Esophagus squamous epithelium (tissue), 4 donors: ENCODE measurements around the gene CFAP70.

ENCODE experiments used
- CTCF ChIP-seq, 6 experiments: fragments of 450-650 bp in 4 of 6; fragments of 200-600 bp in 2 of 6; sonication (generic) in 2 of 6; IDR thresholded peaks; one replicate each; pipeline ENCODE4 v1.5.1; 2016 to 2019; ENCODE audit warnings: antibody characterized with exemption in 6 of 6, mild to moderate bottlenecking in 4 of 6, moderate library complexity in 4 of 6
- POLR2A ChIP-seq, 4 donors: fragments of 450-650 bp; IDR thresholded peaks; one replicate each; pipeline ENCODE4 v1.6.1; 2017; ENCODE audit warnings: antibody characterized with exemption in 4 of 4, mild to moderate bottlenecking in 4 of 4, moderate library complexity in 3 of 4

- TF ChIP-seq CTCF (IDR thresholded peaks at IDR 0.05) (no peak), POLR2A (IDR thresholded peaks at IDR 0.05) (no peak)
These were observed 18.5 kb downstream of the CFAP70 start for GRCh38 chr10:73340121-73340520.
